Measurements from ENCODE around the gene AP1S2.
"Not testable (repeated sequence)": the region's sequence is repeated elsewhere in the genome, so short reads cannot be mapped to it uniquely, and the experiment has no call there.

The AP1S2 gene

DNA sequence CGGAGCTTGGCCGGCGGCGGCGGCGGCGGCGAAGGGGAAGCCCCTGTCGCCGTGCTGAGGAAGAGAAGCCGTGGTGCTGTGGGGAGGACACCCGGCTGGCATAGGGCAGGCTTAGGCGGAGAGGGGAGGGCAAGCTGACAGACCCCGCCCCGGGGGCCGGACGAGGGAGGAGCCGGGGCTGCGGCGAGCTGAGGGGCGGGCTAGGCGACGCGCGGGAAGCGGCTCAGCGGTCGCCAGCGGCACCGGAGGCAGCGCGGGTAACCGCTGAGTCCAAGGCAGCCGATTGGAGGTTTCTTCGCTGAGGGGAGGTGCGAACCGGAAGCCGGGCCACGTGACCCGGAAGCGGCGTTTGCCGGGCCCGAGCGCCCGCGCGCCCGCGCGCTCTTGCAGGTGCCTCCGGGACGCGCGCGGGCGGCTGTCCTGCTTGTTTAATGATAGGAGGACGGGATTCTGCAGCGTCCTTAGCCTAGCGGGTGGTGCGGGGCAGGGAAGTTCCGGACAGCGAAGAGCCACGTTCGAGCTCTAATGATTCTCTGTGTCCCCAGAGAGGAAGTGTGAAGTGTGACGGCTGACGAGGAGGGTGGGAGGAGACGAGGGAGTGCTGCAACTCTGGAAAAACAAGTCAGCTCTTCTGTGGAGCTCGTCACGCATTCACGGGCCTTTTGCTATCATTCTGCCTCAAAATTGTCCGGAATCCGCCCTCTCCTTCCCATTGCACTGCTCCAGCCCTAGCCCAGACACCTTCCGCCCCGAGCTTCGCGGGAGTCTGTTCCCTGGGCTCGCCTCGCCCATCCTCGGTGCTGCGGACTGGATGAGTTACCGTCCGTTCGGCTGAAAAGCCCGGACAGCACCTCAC is at the start of gene AP1S2:
AP1S2 (minus strand) TSS at position 102 of the 856 bp plus-strand sequence. CDS start 2,289 bp downstream, outside the sequence.
- peak; percentile 77 to 90 (median 82) for DNase-seq

DNA sequence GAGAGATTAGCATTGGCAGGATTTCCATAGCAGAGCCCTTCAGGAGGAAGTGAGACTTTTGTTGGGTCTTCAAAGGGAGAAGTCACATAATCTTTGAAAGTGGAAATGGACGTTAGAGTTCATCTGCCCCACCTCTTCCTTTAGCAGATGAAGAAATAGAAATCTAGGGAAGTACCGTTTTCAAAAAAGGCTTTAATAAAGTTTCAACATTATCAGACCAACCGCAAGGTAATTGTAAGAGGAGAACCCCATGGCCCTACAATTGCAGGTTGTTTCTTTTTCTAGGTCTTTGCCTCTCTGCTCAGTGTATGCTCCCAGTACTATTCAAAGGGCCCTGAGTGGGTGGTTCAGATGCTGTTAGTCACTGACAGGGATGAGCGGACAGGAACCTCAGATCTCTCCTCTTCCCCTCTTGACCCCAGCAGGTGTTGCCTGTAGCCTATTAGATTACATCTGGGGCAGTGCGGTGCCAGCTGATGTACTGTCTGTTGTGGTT is 48.6 kb upstream of the AP1S2 start:
- no peak for DNase-seq

GRCh38 chrX:15895334-15895733 is 40.7 kb upstream of the AP1S2 start:
- no peak for DNase-seq

GRCh38 chrX:15894724-15895123 is 40.1 kb upstream of the AP1S2 start:
- no peak for DNase-seq

DNA sequence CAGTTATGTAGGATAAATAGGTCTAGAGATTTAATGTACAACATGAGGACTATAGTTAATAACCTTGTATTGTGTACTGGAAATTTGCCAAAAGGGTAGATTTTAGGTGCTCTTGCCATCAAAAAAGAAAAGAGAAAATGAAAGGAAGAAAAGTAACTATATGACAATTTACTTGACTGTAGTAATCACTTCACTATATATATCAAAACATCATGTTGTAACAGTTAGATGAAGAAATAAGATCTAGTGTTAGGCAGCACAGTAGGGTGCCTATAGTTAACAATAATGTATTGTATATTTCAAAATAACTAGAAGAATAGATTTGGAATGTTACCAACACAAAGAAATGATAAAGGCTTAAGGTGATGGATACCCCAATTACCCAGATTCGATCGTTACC is 35.9 kb upstream of the AP1S2 start:
- no peak for DNase-seq

DNA sequence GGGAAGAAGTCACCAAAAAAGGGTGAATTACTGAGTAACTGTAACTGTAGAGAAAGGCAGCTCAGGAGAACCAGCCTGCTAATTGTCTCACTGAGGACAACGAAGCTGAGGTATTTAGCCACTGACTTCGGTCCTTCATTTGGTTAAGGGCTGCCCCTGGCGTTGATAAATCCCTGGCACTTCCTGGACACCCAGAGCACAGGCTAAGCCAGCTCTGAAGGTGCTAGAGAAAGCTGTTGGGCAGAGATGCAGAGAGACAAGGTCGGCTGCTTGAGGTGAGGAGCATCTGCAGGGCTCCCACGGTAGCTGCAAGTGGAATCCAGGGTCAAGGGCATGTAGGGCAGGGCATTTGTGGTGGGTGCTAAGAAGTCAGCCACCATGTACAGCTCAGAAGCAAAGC is 33.4 kb upstream of the AP1S2 start:
- no peak for DNase-seq

- DNase-seq = no peak
Measured at GRCh38 chrX:15883540-15883863, 28.9 kb upstream of the AP1S2 start.

DNA sequence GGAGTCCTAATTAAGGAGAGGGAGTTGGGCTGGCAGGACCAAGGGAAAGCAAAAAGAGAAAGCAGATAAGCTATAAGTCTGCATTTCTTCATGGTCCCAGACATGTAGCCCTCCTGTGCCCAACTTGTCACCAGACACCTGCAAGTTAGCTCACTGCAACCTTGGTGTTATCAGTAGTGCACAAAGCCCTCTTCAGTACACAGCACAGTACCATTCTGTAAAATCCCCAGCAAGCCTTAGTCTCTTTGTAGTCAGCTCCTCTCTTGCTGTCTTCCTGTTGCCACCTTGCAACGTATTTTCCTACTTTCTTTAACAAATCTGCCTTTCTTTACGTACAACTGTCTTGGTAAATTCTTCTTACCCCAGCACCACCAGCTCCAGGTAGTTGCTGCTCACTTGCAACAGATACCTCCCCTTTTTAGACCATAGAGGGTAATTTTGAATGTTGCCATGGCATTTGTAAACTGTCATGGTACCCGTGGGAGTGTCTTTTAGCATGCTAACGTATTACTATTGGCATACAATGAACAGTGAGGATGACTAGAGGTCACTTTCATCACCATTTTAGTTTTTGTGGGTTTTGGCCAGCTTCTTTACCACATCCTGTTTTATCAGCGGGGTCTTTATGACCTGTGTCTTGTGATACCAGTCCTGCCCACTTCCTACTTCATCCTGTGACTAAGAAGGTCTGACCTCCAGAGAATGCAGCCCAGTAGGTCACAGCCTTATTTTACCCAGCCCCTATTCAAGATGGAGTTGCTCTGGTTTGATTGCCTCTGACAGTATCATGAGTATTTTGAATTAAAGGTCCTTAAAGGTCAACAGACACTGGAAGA is 28.3 kb upstream of the AP1S2 start:
- no peak for DNase-seq

- no peak for DNase-seq
Measured at GRCh38 chrX:15881381-15881897, 26.8 kb upstream of the AP1S2 start.

GRCh38 chrX:15877914-15878313 is 23.3 kb upstream of the AP1S2 start:
- DNase-seq = not testable (repeated sequence)

- no peak for DNase-seq
Measured at GRCh38 chrX:15877380-15877779, 22.8 kb upstream of the AP1S2 start.

DNA sequence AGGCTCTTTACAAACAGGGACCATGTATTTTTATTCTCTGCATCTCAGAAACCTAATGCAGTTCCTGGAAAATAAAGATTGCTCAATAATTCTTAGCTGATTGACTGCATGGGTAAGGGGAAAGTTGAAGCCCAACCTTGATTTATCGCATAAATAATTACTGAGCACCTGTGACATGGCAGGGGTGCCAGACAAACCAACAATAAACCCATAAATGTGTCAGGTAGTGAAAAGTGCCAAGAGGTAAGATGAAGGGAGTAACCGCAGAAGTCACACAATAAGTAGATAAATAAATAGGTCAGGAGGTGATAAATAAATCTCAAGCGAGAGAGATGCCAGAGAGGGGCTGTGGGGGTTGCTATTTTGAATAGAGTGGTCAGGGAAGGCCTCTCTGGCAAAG is 20.1 kb upstream of the AP1S2 start:
- DNase-seq = no peak

DNA sequence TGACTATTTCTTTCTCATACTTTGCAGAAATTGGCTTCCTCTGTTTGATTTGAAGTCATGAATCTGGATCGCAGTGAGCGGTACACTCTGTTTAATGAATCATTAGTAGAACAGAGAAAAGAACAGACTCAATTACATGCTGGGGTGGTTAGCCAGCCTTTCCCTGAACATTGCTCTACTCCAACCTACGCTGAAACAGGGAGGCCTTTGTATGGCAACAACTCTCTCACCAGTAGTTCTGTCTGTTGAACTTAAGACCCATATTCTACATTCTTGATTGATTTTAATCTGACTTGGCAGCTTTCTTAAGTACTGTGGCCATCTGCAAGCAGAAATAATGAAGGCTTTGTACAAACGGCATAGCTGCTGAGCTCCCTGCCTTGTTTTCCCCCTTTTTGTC is 19.0 kb upstream of the AP1S2 start:
- DNase-seq = no peak

DNA sequence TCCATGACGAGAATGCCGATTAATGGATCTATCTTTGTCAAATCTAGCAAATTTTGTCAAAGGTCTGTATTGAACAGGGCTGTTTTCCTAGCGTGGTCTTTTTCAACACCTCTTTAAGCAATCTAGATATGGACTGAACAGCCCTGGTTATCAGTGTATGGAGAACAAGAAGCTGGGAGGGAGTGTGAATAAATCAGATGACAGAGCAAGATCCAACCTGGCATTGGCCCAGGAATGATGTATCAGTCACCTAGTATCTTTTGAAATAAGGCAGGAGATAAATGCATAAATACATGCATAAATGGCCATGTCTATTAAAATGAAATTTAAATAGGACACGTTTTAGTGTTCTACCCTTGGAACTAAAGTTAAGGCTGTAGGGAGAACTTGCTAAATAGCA is 15.7 kb upstream of the AP1S2 start:
- no peak for DNase-seq

DNA sequence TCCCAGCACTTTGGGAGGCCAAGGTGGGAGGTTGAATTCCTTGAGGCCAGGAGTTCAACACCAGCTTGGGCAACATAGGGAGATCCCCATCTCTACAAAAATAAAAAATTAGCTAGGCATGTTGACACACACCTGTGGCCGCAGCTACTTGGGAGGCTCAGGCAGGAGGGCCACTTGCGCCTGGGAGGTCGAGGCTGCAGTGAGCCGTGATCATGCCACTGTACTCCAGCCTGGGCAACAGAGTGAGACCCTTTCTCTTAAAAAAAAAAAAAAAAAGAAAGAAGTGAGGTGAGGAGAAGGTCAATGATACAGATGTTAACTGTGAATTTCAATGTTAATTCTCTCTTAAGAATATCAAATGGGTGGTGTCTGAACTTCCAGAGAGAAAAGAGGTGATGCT is 15.1 kb upstream of the AP1S2 start:
- no peak for DNase-seq

GRCh38 chrX:15866147-15866546 is 11.5 kb upstream of the AP1S2 start:
- DNase-seq = no peak

GRCh38 chrX:15864629-15865028 is 10.0 kb upstream of the AP1S2 start:
- DNase-seq = no peak

DNA sequence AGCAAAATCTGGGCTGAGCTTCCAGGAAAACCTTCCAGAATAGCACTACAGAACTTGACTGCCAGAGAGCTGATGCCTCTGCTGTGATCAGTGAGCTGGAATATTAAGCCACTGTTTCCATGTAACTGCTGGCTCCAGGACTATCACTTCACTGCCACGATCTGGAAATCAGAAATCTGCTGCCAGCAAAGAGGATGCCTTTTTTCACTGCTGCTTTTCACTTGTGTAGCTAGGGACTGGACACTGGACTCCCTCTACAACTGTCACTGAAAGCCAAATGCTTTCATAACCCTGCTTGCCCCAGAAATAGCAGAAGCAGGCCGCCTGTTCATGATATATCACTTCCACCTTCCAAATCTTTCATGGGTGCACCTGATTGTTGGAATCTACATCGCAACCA is 9.4 kb upstream of the AP1S2 start:
- no peak for DNase-seq

DNA sequence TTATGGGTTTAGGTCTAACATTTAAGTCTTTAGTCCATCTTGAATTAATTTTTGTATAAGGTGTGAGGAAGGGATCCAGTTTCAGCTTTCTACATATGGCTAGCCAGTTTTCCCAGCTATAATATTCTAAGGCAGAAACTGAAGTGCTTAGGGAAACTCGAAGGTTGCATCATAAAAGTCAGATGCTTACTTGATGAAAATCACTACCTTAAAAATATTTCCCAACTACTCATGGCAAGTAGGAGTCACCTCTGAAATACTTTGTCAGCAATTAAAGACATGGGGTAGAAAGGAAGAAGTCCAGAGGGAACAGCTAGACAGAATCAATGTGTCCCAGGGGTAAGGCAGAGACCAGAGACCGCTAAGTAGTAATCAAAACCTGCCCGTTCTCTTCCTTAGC is 6.3 kb upstream of the AP1S2 start:
- no peak for DNase-seq

DNA sequence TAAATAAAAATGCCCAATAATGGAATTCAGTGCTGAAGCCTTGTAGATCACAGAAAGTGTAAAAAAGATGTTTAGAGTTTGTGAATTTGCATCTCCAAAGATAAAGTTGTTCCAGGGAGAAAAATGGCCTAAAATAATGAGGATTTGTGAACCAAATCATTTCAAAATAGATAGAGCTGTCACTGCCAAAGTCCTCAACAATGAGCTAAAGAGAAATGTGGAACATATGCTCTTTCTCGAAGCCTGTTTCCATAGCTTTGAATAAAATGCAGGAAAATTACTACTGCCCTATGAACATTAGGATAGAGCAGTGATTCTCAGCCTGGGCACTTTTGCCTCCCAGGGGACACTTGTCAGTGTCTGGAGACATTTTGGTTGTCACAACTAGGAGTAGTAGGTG is 3.4 kb upstream of the AP1S2 start:
- DNase-seq = no peak

DNA sequence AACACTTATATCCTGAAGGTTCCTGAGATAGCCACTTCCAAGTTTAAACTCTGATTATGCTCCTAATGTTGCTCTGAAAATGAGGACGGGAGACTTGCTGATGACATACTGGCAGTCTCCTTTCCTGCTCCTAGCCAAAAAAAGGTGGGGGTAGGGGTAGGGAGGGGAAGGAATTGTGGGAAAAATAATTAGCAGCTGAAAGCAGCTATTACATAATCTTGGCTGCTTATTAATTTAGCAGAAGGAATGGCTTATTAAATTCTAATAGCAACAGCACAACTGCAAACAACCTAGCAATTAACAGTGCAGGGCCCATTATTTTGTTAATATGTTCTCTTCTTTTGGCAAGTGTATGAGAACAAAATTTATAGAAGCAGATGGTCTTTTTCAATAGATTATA is 2.0 kb upstream of the AP1S2 start:
- no peak for DNase-seq

GRCh38 chrX:15856222-15856587 is 1.6 kb upstream of the AP1S2 start:
- no peak for DNase-seq

DNA sequence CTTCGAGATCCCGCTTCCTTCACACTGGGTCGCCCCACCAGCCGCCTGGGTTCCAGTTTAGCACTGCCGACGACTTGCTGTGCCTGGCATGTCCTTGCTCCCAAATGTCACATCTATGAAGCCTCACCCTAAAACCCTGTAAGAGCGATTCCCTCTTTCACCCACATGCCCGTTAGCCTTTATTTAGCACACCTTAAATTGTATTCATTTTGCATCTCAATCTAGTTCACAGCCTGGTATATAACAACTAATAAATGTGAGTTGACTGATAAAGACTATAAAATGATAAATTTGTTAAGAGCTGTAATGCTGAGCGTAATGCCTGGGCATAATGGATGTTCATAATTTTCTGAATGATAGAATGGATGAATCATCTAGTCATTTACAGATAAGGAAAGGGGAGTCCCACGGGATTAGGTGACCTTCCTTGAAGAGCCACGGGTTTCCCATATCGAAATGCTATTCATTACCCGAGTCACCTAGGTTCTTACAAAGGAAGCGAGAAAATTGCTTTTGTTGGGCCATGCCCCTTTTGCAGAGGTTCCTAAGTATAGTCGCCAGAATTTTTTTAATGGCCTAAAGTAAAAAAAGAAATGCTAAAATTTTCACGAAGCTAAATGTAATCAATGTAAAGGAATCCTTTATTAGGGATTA is 1.1 kb upstream of the AP1S2 start:
- DNase-seq = peak in 1 of 4 experiments; percentile 2
